AG20443 (cell line): Measurements from ENCODE around the gene SH3BP4.

Experiments
- DNase-seq: peaks from one replicate; pipeline ENCODE4 v3.0.0; 2012; ENCODE audit warnings: low spot score, mixed read lengths

The SH3BP4 gene

GRCh38 chr2:235042576-235043515 lies 91.0 kb downstream of the SH3BP4 start:
- DNase-seq = no peak

GRCh38 chr2:235043762-235044500 lies 92.1 kb downstream of the SH3BP4 start:
- DNase-seq = no peak

- no peak for DNase-seq
Measured at GRCh38 chr2:235044501-235045271, 92.9 kb downstream of the SH3BP4 start.

- DNase-seq = no peak
Measured at GRCh38 chr2:235045336-235045972, 93.6 kb downstream of the SH3BP4 start.

GRCh38 chr2:235045973-235046343 lies 94.1 kb downstream of the SH3BP4 start:
- no peak for DNase-seq

- no peak for DNase-seq
Measured at GRCh38 chr2:235046589-235046988, 94.8 kb downstream of the SH3BP4 start.

- DNase-seq = no peak
Measured at GRCh38 chr2:235047171-235048160, 95.6 kb downstream of the SH3BP4 start.

GRCh38 chr2:235048549-235048948 lies 96.7 kb downstream of the SH3BP4 start:
- no peak for DNase-seq

- no peak for DNase-seq
Measured at GRCh38 chr2:235049069-235049468, 97.3 kb downstream of the SH3BP4 start.

GRCh38 chr2:235049719-235050118 lies 97.9 kb downstream of the SH3BP4 start:
- no peak for DNase-seq

GRCh38 chr2:235050980-235051351 lies 99.1 kb downstream of the SH3BP4 start:
- peak; percentile 95 for DNase-seq

- no peak for DNase-seq
Measured at GRCh38 chr2:235051436-235052260, 99.8 kb downstream of the SH3BP4 start.

- DNase-seq = no peak
Measured at GRCh38 chr2:235052514-235053354, 100.9 kb downstream of the SH3BP4 start.

GRCh38 chr2:235053651-235054050 lies 101.8 kb downstream of the SH3BP4 start:
- DNase-seq = no peak

GRCh38 chr2:235054475-235054874 lies 102.7 kb downstream of the SH3BP4 start:
- no peak for DNase-seq

GRCh38 chr2:235054919-235055318 lies 103.1 kb downstream of the SH3BP4 start:
- no peak for DNase-seq

- no peak for DNase-seq
Measured at GRCh38 chr2:235055891-235056516, 104.2 kb downstream of the SH3BP4 start.

- DNase-seq = no peak
Measured at GRCh38 chr2:235056768-235057167, 105.0 kb downstream of the SH3BP4 start.
